Left lung (tissue), 14 donors: ENCODE measurements around the gene ZNHIT1. TPM values are rescaled to one million over a fixed set of nuclear protein-coding genes. Genes with fewer than 3 reads are reported as not detected.

Experiments
- ATAC-seq: fragments of 200-7000 bp; cut with Tn5 transposase; one replicate; pipeline ENCODE4 v1.9.1; 2020; ENCODE audit warnings: moderate library complexity
- DNase-seq, 4 donors: peaks; one replicate each; pipeline ENCODE4 v3.0.0-alpha.2; 2013 to 2020
- H3K27ac ChIP-seq, 2 donors: fragments of 200-600 bp; sonication (generic) in 1 of 2; one replicate each; pipeline versions ENCODE4 v1.5.0 to v1.8.0; 2020 to 2021
- H3K27me3 ChIP-seq, 2 donors: fragments of 200-600 bp; sonication (generic) in 1 of 2; one replicate each; pipeline versions ENCODE4 v1.5.0 to v1.8.0; 2020 to 2021
- H3K36me3 ChIP-seq, 2 donors: fragments of 200-600 bp; sonication (generic) in 1 of 2; one replicate each; pipeline versions ENCODE4 v1.5.0 to v1.8.0; 2020 to 2021
- H3K4me1 ChIP-seq, 2 donors: fragments of 200-600 bp; one replicate each; pipeline ENCODE4 v1.8.0; 2021
- H3K4me3 ChIP-seq, 2 donors: fragments of 200-600 bp; sonication (generic) in 1 of 2; one replicate each; pipeline versions ENCODE4 v1.5.0 to v1.8.0; 2020 to 2021; ENCODE audit warnings: mild to moderate bottlenecking in 1 of 2
- H3K9me3 ChIP-seq, 2 donors: fragments of 200-600 bp; sonication (generic) in 1 of 2; one replicate each; pipeline versions ENCODE4 v1.5.0 to v1.8.0; 2020 to 2021
- CTCF ChIP-seq, 2 donors: fragments of 200-600 bp; sonication (generic) in 1 of 2; IDR thresholded peaks; one replicate each; pipeline versions ENCODE4 v1.5.0 to v1.8.0; 2021; ENCODE audit warnings: antibody characterized with exemption in 2 of 2
- intact Hi-C, 2 donors: fragments of 100-400 bp; cut with DNase I; formaldehyde crosslinking; loops; one replicate each; pipeline versions ENCODE4 v1.11.2 to v1.14.2; 2022
- long read RNA-seq, 12 donors: library from polyadenylated mRNA in 2 of 12; unstranded in 2 of 12; transcript quantifications; one replicate each; pipeline ENCODE4 v2.0.0 and lab custom pipeline, GENCODE V29; 2019 to 2026
- polyA plus RNA-seq, 6 donors: library from polyadenylated mRNA; unstranded; fragments of 120-200 nt; gene quantifications; one replicate each; pipeline ENCODE4 v1.2.1, GENCODE V29; 2013; ENCODE audit not compliant: insufficient read length in 6 of 6
- total RNA-seq, 2 donors: library from RNA; stranded (reverse); fragmentation: NEBNext Ultra II Directional; extraction: Animal tissue kit (Norgen Biotek cat#: 25700); gene quantifications; one replicate each; pipeline ENCODE4 v1.2.1, GENCODE V29; 2021
- donor health status: DM: no; HTN: yes; CAD: no.
- donor health status: DM: no; HTN: no; CAD: no.

Gene ZNHIT1
- total RNA-seq (10 to 100 TPM; 66.1 to 70.5 TPM), polyA plus RNA-seq (10 to 100 TPM; 44.9 to 60.6 (median 52.3) TPM)
- long read RNA-seq, donor 1, transcript ZNHIT1-201 (5 exons, 1,225 nt) = major isoform, 69 of 90 reads
- long read RNA-seq, donor 1, transcript ZNHIT1-203 (4 exons, 2,898 nt) = minor isoform, 11 of 90 reads
- long read RNA-seq, donor 1, partial matches to known transcripts = 10 of 90 reads
- long read RNA-seq, donor 1, other reads (novel, unspliced or antisense) = 0 of 90 reads
- long read RNA-seq, donor 2, transcript ZNHIT1-203 (4 exons, 2,898 nt) = minor isoform, 13 of 83 reads
- long read RNA-seq, donor 2, transcript ZNHIT1-201 (5 exons, 1,225 nt) = major isoform, 55 of 83 reads
- long read RNA-seq, donor 2, partial matches to known transcripts = 15 of 83 reads
- long read RNA-seq, donor 2, other reads (novel, unspliced or antisense) = 0 of 83 reads
- long read RNA-seq, donor 3, transcript ZNHIT1-201 (5 exons, 1,225 nt) = major isoform, 54 of 65 reads
- long read RNA-seq, donor 3, transcript ZNHIT1-203 (4 exons, 2,898 nt) = minor isoform, 6 of 65 reads
- long read RNA-seq, donor 3, partial matches to known transcripts = 5 of 65 reads
- long read RNA-seq, donor 3, other reads (novel, unspliced or antisense) = 0 of 65 reads
- long read RNA-seq, donor 4, transcript ZNHIT1-201 (5 exons, 1,225 nt) = major isoform, 120 of 147 reads
- long read RNA-seq, donor 4, transcript ZNHIT1-203 (4 exons, 2,898 nt) = minor isoform, 13 of 147 reads
- long read RNA-seq, donor 4, partial matches to known transcripts = 3 of 147 reads
- long read RNA-seq, donor 4, other reads (novel, unspliced or antisense) = 11 of 147 reads
- long read RNA-seq, donor 5, transcript ZNHIT1-201 (5 exons, 1,225 nt) = major isoform, 56 of 66 reads
- long read RNA-seq, donor 5, transcript ZNHIT1-203 (4 exons, 2,898 nt) = minor isoform, 10 of 66 reads
- long read RNA-seq, donor 5, partial matches to known transcripts = 0 of 66 reads
- long read RNA-seq, donor 5, other reads (novel, unspliced or antisense) = 0 of 66 reads
- long read RNA-seq, donor 6, transcript ZNHIT1-201 (5 exons, 1,225 nt) = major isoform, 58 of 66 reads
- long read RNA-seq, donor 6, transcript ZNHIT1-203 (4 exons, 2,898 nt) = minor isoform, 8 of 66 reads
- long read RNA-seq, donor 6, partial matches to known transcripts = 0 of 66 reads
- long read RNA-seq, donor 6, other reads (novel, unspliced or antisense) = 0 of 66 reads
- long read RNA-seq, donor 7, transcript ZNHIT1-203 (4 exons, 2,898 nt) = minor isoform, 7 of 48 reads
- long read RNA-seq, donor 7, transcript ZNHIT1-201 (5 exons, 1,225 nt) = major isoform, 27 of 48 reads
- long read RNA-seq, donor 7, partial matches to known transcripts = 14 of 48 reads
- long read RNA-seq, donor 7, other reads (novel, unspliced or antisense) = 0 of 48 reads
- long read RNA-seq, donor 8, transcript ZNHIT1-201 (5 exons, 1,225 nt) = major isoform, 27 of 36 reads
- long read RNA-seq, donor 8, partial matches to known transcripts = 7 of 36 reads
- long read RNA-seq, donor 8, other reads (novel, unspliced or antisense) = 0 of 36 reads
- long read RNA-seq, donor 9 = 0 reads
- long read RNA-seq, donor 10, transcript ZNHIT1-203 (4 exons, 2,898 nt) = minor isoform, 13 of 219 reads
- long read RNA-seq, donor 10, transcript ZNHIT1-201 (5 exons, 1,225 nt) = major isoform, 187 of 219 reads
- long read RNA-seq, donor 10, partial matches to known transcripts = 1 of 219 reads
- long read RNA-seq, donor 10, other reads (novel, unspliced or antisense) = 18 of 219 reads
- long read RNA-seq, donor 11, transcript ZNHIT1-203 (4 exons, 2,898 nt) = minor isoform, 9 of 106 reads
- long read RNA-seq, donor 11, transcript ZNHIT1-201 (5 exons, 1,225 nt) = major isoform, 83 of 106 reads
- long read RNA-seq, donor 11, partial matches to known transcripts = 14 of 106 reads
- long read RNA-seq, donor 11, other reads (novel, unspliced or antisense) = 0 of 106 reads
- long read RNA-seq, donor 12, transcript ZNHIT1-201 (5 exons, 1,225 nt) = major isoform, 37 of 42 reads
- long read RNA-seq, donor 12, transcript ZNHIT1-203 (4 exons, 2,898 nt) = minor isoform, 5 of 42 reads
- long read RNA-seq, donor 12, partial matches to known transcripts = 0 of 42 reads
- long read RNA-seq, donor 12, other reads (novel, unspliced or antisense) = 0 of 42 reads

- peak in 1 of 2 donors; percentile 43 for TF ChIP-seq CTCF (IDR thresholded peaks at IDR 0.05)
- H3K36me3 ChIP-seq = peaks cover 0 to 41% of the 10 kb centered on the region in 2 donors
- intact Hi-C loops = no loop called here
- H3K9me3 ChIP-seq = no peaks in the 10 kb centered on the region
- H3K27me3 ChIP-seq = no peaks in the 10 kb centered on the region
- DNase-seq (peak; percentile 95 to 98 (median 97)), ATAC-seq (peak; percentile 96)
- H3K4me1 ChIP-seq = peaks cover 22 to 55% of the 10 kb centered on the region in 2 donors
- H3K4me3 ChIP-seq = peak within 1 kb of the TSS; percentile 64 to 94
- H3K27ac ChIP-seq = peak within 1 kb of the TSS; percentile 89 to 93
Measured at GRCh38 chr7:101217388-101218235, at the start of gene ZNHIT1, which contains the start of gene PLOD3. Gene ZNHIT1 (plus strand): TSS chr7:101218165. CDS start chr7:101218196, 31 bp downstream. Gene PLOD3 (minus strand): TSS chr7:101217581. CDS start chr7:101217274, 307 bp downstream.

- ATAC-seq (no peak), DNase-seq (peak in 1 of 4 donors; percentile 3)
- Histone ChIP-seq H3K27me3 (peaks cover 90 to 100% of the 10 kb centered on the region in 2 donors), H3K36me3 (no peaks in the 10 kb centered on the region), H3K4me1 (peaks cover 19 to 62% of the 10 kb centered on the region in 2 donors), H3K9me3 (no peaks in the 10 kb centered on the region), H3K4me3 (no peak overlapping the region), H3K27ac (no peak overlapping the region)
- intact Hi-C loops = no loop called here
- TF ChIP-seq CTCF (IDR thresholded peaks at IDR 0.05) = no peak
Measured at GRCh38 chr7:101168412-101169049, 49.4 kb upstream of the ZNHIT1 start.

- no peak for ATAC-seq
- TF ChIP-seq CTCF (IDR thresholded peaks at IDR 0.05) = no peak
- intact Hi-C loops = no loop called here
Measured at GRCh38 chr7:101169110-101169837, 48.7 kb upstream of the ZNHIT1 start.

More at GRCh38 chr7:101169110-101169837, 48.7 kb upstream of the ZNHIT1 start:
- Histone ChIP-seq H3K9me3 (no peaks in the 10 kb centered on the region), H3K4me1 (peaks cover 18 to 59% of the 10 kb centered on the region in 2 donors), H3K4me3 (no peak overlapping the region), H3K27ac (no peak overlapping the region), H3K36me3 (no peaks in the 10 kb centered on the region), H3K27me3 (peaks cover 90 to 100% of the 10 kb centered on the region in 2 donors)
- peak in 1 of 4 donors; percentile 11 for DNase-seq
